Measurements from ENCODE around the gene CLN5. TPM values are rescaled to one million over a fixed set of nuclear protein-coding genes. Genes with fewer than 3 reads are reported as not detected.

CLN5 gene
- total RNA-seq, 1 donor from 2014 or later, result 21.7 TPM

DNA sequence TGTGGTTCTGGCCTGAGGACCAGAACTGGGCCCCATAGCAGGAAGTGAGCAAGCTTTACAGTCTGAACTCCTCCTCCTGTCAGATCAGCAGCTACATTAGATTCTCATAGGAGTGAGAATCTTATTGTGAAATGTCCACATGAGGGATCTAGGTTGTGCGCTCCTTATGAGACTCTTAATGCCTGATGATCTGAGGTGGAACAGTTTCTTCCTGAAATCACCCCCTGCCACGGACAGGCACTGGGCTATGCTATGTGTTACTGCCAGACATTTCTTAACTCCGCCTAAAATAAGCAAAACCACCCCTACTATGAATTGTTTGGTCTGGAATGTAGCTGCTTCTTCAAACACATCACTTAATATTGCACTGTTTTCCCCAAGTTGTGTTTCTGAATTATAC, 30.5 kb downstream of the CLN5 start:
- no peak for DNase-seq

DNA sequence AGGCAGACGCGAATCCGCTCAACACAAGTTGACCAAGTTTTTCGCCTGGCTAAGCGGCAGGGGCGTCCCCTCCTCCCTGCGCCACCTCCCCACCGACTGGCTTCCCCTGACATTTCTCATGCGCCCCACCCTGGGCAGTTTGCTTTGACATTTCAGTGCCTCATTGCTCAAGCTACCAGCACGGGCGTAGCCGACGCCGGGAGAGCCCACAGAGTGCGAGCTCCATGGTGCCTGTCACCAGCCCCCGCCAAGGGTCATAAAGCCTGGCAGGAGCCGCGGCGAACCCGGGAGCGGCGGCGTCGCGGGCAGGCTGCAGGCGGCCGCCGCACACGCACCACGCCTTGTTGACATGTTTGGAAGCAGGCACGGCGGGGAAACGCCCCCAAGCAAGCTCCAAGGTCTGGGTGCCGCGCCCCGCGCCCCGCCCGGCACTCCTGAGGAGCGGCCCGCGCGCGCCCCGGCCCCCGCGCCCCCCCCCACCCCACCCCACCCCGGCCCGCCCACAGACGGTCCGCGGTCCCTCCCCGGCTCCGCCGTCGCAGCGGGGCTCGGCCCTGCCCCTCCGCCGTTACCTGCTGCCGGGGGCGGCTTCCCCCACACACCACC, 34.5 kb downstream of the CLN5 start:
- DNase-seq, result peak; percentile 84

DNA sequence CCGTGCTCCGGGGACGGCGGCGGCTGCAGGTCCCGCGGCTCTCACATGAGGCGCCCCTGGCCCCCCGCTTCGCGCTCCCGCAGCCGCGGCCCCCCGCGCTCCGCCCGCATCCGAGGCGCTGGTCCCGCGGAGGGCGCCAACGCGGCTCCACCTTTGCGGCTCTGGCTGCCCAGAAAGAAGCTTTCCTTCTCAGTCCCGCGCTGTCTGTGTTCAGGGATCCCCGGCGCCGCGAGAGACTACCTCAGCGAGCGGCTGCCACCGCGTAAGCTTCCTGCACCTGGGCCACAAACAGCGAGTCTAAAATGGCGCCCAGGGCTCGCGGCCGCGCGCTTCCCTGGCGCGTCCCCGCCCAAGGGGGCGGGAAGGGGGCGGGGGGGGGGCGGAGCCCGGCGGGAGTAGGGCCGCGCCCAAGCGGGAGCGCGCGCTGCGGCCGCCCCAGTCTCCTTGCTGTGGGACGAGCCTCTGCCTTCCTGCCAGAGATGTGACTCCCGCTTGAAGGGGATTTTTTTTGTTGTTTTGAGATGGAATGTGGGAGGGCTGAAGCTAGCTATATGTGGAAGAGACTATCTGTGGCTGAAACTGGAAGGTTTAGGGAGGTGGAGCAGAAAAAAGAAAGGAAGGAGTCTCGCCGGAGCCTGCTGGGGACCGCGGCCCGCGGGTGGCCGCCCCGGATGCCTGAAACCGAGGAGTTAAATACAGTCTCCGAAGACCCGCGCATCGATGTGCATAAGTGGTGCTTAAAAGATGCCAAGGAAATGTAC, 35.2 kb downstream of the CLN5 start, which contains the start of gene FBXL3:
Gene FBXL3, minus strand, starts transcription at position 299 of the 761 bp plus-strand sequence. CDS start 5,299 bp downstream, outside the sequence.
- DNase-seq, result peak; percentile 93

- peak; percentile 21 for DNase-seq
Measured at GRCh38 chr13:77028202-77028601, 36.3 kb downstream of the CLN5 start.

DNA sequence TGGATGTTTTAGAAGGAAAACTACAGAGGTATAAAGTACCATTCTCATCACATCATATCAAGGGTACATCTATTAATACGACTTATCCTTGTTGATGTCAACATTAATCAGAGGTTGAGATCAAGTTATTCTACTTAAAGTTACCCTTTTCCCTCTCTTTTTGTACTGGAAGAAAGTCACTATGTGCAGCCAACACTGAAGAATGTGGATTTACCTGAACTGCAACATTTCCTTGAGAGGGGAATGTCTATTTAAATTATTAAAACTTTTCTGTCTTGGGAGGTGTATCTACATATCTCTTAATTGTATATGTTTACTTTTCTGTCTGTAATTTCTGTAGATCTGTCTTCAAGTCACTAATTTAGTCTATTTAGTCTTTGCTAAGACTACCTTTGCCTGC, 37.6 kb downstream of the CLN5 start:
- peak; percentile 22 for DNase-seq

GRCh38 chr13:77031656-77032243, 39.9 kb downstream of the CLN5 start:
- no peak for DNase-seq

GRCh38 chr13:77033717-77034302, 41.9 kb downstream of the CLN5 start:
- DNase-seq, result no peak

DNA sequence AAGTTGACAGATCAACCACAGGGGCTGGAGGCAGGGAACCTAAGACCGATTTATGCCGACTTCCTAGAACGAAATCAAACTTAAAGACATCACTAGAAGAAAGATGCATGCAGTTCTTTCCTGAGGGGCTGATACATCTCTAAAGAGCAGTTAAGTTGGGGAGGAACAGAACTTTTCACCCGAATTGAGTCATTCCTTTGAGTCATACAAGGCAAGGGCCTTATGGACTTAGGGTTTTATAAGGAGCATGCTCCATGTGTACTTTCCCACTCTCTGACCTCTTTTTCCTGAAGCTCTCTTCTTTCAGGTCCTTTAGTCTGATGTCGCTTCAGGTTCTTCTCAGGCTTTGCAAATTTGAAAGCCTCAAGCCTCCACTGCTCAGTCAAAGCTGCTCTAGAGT, 43.0 kb downstream of the CLN5 start:
- no peak for DNase-seq

- peak; percentile 40 for DNase-seq
Measured at GRCh38 chr13:77036279-77036678, 44.4 kb downstream of the CLN5 start.

GRCh38 chr13:77038907-77039480, 47.1 kb downstream of the CLN5 start:
- DNase-seq, result no peak

DNA sequence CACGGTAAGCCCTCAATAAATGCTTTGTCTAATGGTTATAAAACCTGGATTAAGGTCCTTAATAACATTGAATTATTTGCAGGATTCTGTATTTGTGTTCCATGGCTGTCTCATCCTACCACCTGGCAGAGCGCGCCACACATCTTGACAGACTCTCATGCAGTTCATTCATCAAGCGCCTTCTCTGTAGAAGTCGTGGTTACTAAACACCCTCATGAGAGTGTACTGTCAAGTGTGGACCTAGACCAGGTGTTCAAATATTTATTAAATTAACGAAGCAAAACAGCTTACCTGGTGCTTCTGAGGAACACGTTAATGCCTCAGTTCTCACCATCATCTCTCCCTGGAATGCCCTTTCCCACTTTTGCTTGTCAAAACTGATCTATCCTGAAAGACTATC, 48.2 kb downstream of the CLN5 start:
- DNase-seq, result no peak

DNA sequence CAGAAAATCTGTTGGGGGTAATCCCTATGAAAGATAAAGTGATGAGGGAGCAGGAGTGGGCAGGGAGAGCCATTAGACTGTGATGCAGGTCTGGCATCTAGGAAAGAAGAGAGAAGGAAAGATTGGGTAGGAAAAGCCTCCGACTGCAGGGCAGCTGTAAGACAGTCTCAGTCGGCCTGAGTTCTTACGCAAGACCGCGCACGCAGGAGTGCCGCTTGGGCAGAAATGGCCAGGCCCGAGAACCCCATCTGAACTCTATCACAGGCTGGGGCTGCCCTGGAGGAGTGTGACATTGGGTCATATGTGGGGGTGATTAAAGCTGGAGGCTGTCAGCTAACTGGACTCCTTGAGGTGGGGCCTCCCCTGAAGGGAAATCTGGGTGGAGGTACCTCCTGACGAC, 49.0 kb downstream of the CLN5 start:
- no peak for DNase-seq

DNA sequence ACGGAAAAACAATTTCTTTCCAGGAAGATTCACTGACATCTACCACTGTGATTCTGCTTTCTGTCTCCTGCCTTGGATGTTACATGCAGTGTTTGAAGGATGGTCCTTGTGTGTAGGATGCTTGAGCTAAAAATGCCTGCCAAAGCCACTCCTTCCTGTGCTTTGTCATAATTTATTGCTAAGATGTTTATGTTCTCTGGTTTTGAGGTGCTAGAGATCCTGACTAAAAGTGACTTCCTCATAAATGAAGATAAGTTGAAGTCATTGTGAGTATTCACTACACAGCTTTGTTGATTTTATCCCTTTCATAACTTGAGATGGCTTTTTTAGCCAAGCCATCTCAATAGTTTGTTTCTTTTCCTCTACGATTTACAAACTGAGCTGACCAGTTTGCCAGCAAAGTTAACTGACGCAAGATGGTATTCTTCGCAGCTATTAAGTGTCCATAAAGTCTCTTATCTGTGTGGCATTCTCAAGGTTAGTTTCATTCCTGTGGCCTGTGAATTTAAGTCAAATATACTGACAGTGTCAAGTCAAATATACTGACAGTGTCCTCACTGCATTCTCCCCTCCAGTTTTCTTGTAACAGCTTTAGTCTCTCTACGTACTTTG, 50.8 kb downstream of the CLN5 start:
- no peak for DNase-seq

DNA sequence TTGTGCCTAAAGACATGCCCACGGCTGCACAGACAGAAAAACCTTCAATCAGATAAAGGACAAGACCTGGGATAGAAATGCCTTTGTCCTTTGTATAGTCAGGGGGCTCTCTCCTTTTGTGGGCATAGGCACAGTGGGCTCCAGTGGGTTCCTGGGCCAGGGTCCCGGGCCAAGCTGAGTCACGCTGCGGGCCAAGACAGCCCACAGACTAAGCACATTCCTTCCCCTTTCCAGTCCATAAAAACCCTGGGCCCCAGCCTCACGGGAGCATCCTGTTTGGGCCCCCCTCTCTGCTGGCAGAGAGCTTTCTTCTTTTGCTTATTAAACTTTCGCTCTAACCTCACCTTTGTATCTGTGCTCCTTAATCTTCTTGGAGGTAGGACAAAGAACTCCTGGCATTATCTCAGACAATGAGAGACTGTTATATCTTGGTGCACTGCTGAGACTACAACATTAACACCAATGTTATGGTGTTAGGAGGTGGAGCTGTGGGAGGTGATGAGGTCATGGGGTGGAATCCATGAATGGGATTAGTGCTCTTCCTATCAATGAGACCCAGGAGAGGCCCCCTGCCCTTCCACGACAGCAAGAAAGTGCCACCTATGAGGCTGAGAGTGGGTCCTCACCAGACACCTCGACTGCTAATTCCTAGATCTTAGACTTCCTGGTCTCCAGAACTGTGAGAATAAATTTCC, 55.9 kb downstream of the CLN5 start:
- DNase-seq, result no peak

- DNase-seq, result no peak
Measured at GRCh38 chr13:77048681-77049080, 56.8 kb downstream of the CLN5 start.

- DNase-seq, result no peak
Measured at GRCh38 chr13:77053192-77053591, 61.3 kb downstream of the CLN5 start.

Other genes starting within 250 kb of the CLN5 start
- gene KCTD12, start 105.7 kb upstream of the CLN5 start, total RNA-seq, result 178 TPM
- not detected for gene ACOD1, start 43.6 kb upstream of the CLN5 start, total RNA-seq
- gene FBXL3, start 35.1 kb downstream of the CLN5 start, total RNA-seq, result 89.9 TPM

All from tongue (tissue), 2 donors.